ENCODE data around the gene BSND.
"Not testable (repeated sequence)": the region's sequence is repeated elsewhere in the genome, so short reads cannot be mapped to it uniquely, and the experiment has no call there.

DNA sequence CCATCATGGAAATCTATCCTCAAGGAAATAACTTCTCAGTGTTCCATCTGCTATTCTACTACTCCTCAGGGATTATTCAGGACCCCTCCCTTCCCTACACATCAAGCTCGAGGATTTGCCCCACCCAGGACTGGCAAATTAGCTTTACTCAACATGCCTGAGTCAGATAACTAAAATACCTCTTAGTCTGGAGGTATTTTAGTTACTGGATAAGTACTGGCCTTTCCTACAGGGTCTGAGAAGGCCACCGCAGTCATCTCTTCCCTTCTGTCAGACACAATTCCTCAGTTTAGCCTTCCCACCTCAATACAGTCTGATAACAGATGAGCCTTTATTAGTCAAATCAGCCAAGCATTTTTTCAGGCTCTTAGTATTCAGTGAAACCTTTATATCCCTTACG is 27.9 kb downstream of the BSND start:
- TF ChIP-seq POLR2AphosphoS5 (IDR thresholded peaks at IDR 0.05; ENCODE audit: borderline replicate concordance, low read depth, low read length); EZH2 (IDR thresholded peaks at IDR 0.05): not testable (repeated sequence)
